CD14-positive monocyte (primary cell): ENCODE measurements around the gene RBFOX2. TPM values are rescaled to one million over a fixed set of nuclear protein-coding genes. Genes with fewer than 3 reads are reported as not detected.

Experiments
- DNase-seq, 3 donors: peaks; one replicate each; pipeline ENCODE4 v3.0.0-alpha.2; 2011 to 2022
- H2AFZ ChIP-seq: 2 replicates; pipeline ENCODE4 v1.6.0; 2012; ENCODE audit warnings: mild to moderate bottlenecking, low read depth, low read length, inconsistent platforms; ENCODE audit not compliant: insufficient read depth, poor library complexity, severe bottlenecking
- H3K27ac ChIP-seq, 2 donors: 1 replicate in 1 of 2; 2 replicates in 1 of 2; pipeline ENCODE4 v1.5.1; 2012 to 2013; ENCODE audit warnings: low read length in 2 of 2, control low read depth in 1 of 2, inconsistent platforms in 1 of 2, low read depth in 1 of 2, mild to moderate bottlenecking in 1 of 2
- H3K27me3 ChIP-seq, 2 donors: one replicate each; pipeline versions ENCODE4 v1.6.0 to v1.6.1; 2011 to 2013; ENCODE audit warnings: low read length in 2 of 2; ENCODE audit not compliant: control insufficient read depth in 2 of 2, insufficient read depth in 2 of 2
- H3K36me3 ChIP-seq, 2 donors: replicated peaks in 1 of 2; 1 replicate in 1 of 2; 2 replicates in 1 of 2; pipeline versions ENCODE4 v1.5.1 to v1.6.1; 2012 to 2013; ENCODE audit warnings: low read length in 2 of 2, control low read depth in 1 of 2, inconsistent platforms in 1 of 2, mild to moderate bottlenecking in 1 of 2; ENCODE audit not compliant: insufficient read depth in 2 of 2, control insufficient read depth in 1 of 2
- H3K4me1 ChIP-seq, 2 donors: 1 replicate in 1 of 2; 2 replicates in 1 of 2; pipeline versions ENCODE4 v1.5.1 to v1.6.1; 2012 to 2013; ENCODE audit warnings: low read length in 2 of 2, control low read depth in 1 of 2, inconsistent platforms in 1 of 2, mild to moderate bottlenecking in 1 of 2, moderate library complexity in 1 of 2; ENCODE audit not compliant: insufficient read depth in 2 of 2, control insufficient read depth in 1 of 2
- H3K4me2 ChIP-seq: replicated peaks from 2 replicates; pipeline ENCODE3; 2012; ENCODE audit warnings: low read length, moderate library complexity, mild to moderate bottlenecking; ENCODE audit not compliant: poor library complexity, severe bottlenecking; ENCODE audit errors: extremely low read depth
- H3K4me3 ChIP-seq, 3 experiments: fragments of 200-600 bp in 1 of 3; sonication (generic) in 1 of 3; replicated peaks in 1 of 3; 1 replicate in 2 of 3; 2 replicates in 1 of 3; pipeline ENCODE4 v1.5.1; 2011 to 2013; ENCODE audit warnings: low read length in 3 of 3, mild to moderate bottlenecking in 3 of 3, control low read depth in 2 of 3, low read depth in 2 of 3, inconsistent platforms in 1 of 3, moderate library complexity in 1 of 3
- H3K79me2 ChIP-seq: 2 replicates; pipeline ENCODE4 v1.6.0; 2012; ENCODE audit warnings: mild to moderate bottlenecking, control low read depth, inconsistent platforms, low read length, moderate library complexity; ENCODE audit not compliant: insufficient read depth
- H3K9ac ChIP-seq: 2 replicates; pipeline ENCODE4 v1.6.0; 2017; ENCODE audit warnings: low read length, mild to moderate bottlenecking; ENCODE audit not compliant: insufficient read depth, poor library complexity, severe bottlenecking
- H3K9me3 ChIP-seq, 2 donors: replicated peaks in 1 of 2; 1 replicate in 1 of 2; 2 replicates in 1 of 2; pipeline versions ENCODE4 v1.5.1 to v1.6.1; 2012 to 2013; ENCODE audit warnings: low read length in 2 of 2, control low read depth in 1 of 2; ENCODE audit not compliant: control insufficient read depth in 1 of 2, insufficient read depth in 1 of 2
- H4K20me1 ChIP-seq: 2 replicates; pipeline ENCODE4 v1.6.0; 2012; ENCODE audit warnings: mild to moderate bottlenecking, low read length, control low read depth, moderate library complexity; ENCODE audit not compliant: insufficient read depth
- H3K27ac Mint-ChIP-seq, 7 donors: one replicate each; pipeline ENCODE4 v1.8.0; 2020; ENCODE audit warnings: mild to moderate bottlenecking in 7 of 7, mixed read lengths in 7 of 7, moderate library complexity in 6 of 7, inconsistent platforms in 2 of 7
- H3K27me3 Mint-ChIP-seq, 3 donors: one replicate each; pipeline ENCODE4 v1.8.0; 2021 to 2022; ENCODE audit warnings: low read depth in 3 of 3, mild to moderate bottlenecking in 3 of 3, mixed read lengths in 3 of 3, moderate library complexity in 3 of 3, inconsistent platforms in 1 of 3
- H3K36me3 Mint-ChIP-seq, 2 donors: one replicate each; pipeline ENCODE4 v1.8.0; 2020; ENCODE audit warnings: mixed read lengths in 2 of 2, inconsistent platforms in 1 of 2, mild to moderate bottlenecking in 1 of 2
- H3K4me1 Mint-ChIP-seq: one replicate; pipeline ENCODE4 v1.8.0; 2020; ENCODE audit warnings: mild to moderate bottlenecking, mixed read lengths
- H3K4me3 Mint-ChIP-seq, 2 donors: one replicate each; pipeline ENCODE4 v1.8.0; 2020; ENCODE audit warnings: mild to moderate bottlenecking in 2 of 2, mixed read lengths in 2 of 2, moderate library complexity in 1 of 2
- H3K9me3 Mint-ChIP-seq, 7 donors: one replicate each; pipeline ENCODE4 v1.8.0; 2020 to 2022; ENCODE audit warnings: mixed read lengths in 7 of 7, mild to moderate bottlenecking in 6 of 7, moderate library complexity in 6 of 7, inconsistent platforms in 2 of 7
- CTCF ChIP-seq: fragments of 200-600 bp; IDR thresholded peaks from one replicate; pipeline ENCODE4 v1.8.0; 2022; ENCODE audit warnings: antibody characterized with exemption, mild to moderate bottlenecking
- WGBS: methylation state at CpG from one replicate; pipeline ENCODE4 v1.1.5; 2013; ENCODE audit warnings: missing lambda C conversion rate; ENCODE audit not compliant: insufficient coverage; 5-methylcytosine and 5-hydroxymethylcytosine counted together
- intact Hi-C, 2 donors: fragments of 100-400 bp; cut with micrococcal nuclease; formaldehyde crosslinking; loops; one replicate each; pipeline versions ENCODE4 v1.15.0 to v1.15.1; 2023
- polyA plus RNA-seq, 3 donors: library from polyadenylated mRNA; depleted of rRNA in 1 of 3; unstranded in 2 of 3; stranded (reverse) in 1 of 3; fragments of 300-500 nt in 2 of 3; fragments of >200 nt in 1 of 3; fragmentation: Illumina TruSeq in 2 of 3; gene quantifications; 1 replicate in 2 of 3; 2 replicates in 1 of 3; pipeline ENCODE4 v1.2.3, GENCODE V29; 2012 to 2021

Gene RBFOX2
- polyA plus RNA-seq, 3 donors, result not detected

DNA sequence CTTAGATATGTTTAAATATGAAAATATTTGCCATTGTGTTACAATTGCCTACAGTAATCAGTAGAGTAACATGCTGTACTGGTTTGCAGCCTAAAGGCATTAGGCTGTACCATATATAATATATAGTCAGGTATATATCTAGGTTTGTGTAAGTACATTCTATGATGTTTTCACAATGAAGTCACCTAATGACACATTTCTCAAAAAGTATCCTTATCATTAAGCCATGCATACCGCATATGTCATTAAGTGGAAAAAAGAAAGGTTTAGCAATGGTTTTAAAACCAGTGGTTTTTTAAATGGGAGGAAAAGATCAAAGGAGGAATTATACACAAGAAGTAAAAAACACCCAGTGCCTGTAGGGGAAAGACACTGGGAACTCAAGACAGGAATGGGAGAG, 122.7 kb downstream of the RBFOX2 start:
- no peaks in the 10 kb centered on the region for H3K36me3 Mint-ChIP-seq
- H3K27ac Mint-ChIP-seq, result no peak overlapping the region
- H3K4me3 Mint-ChIP-seq, result no peak overlapping the region

GRCh38 chr22:35904752-35905151, 123.9 kb downstream of the RBFOX2 start:
- Histone ChIP-seq H4K20me1 (no peaks in the 10 kb centered on the region), H3K79me2 (no peaks in the 10 kb centered on the region), H3K4me1 (no peaks in the 10 kb centered on the region), H3K4me2 (no peak overlapping the region), H2AFZ (no peak overlapping the region), H3K9ac (no peak overlapping the region), H3K27ac (no peak overlapping the region), H3K9me3 (no peaks in the 10 kb centered on the region), H3K4me3 (no peak overlapping the region), H3K27me3 (no peaks in the 10 kb centered on the region), H3K36me3 (no peaks in the 10 kb centered on the region)
- Mint-ChIP-seq H3K4me3 (no peak overlapping the region), H3K9me3 (no peaks in the 10 kb centered on the region), H3K4me1 (peaks cover 5% of the 10 kb centered on the region), H3K27me3 (peaks cover 0 to 2% (median 1%) of the 10 kb centered on the region in 3 donors), H3K36me3 (no peaks in the 10 kb centered on the region), H3K27ac (no peak overlapping the region)
- DNase-seq, result no peak
- no peak for TF ChIP-seq CTCF
- intact Hi-C loops, result no loop called here
- WGBS, result no CpG with 5 or more reads among the region's 6 CpGs

More for the DNA sequence above, 122.7 kb downstream of the RBFOX2 start:
- intact Hi-C loops, result no loop called here
- Histone ChIP-seq H4K20me1 (no peaks in the 10 kb centered on the region), H2AFZ (no peak overlapping the region), H3K4me2 (no peak overlapping the region), H3K9ac (no peak overlapping the region), H3K9me3 (no peaks in the 10 kb centered on the region), H3K79me2 (no peaks in the 10 kb centered on the region), H3K27me3 (no peaks in the 10 kb centered on the region), H3K4me3 (no peak overlapping the region), H3K27ac (no peak overlapping the region), H3K4me1 (no peaks in the 10 kb centered on the region), H3K36me3 (no peaks in the 10 kb centered on the region)
- Mint-ChIP-seq H3K9me3 (no peaks in the 10 kb centered on the region), H3K4me1 (peaks cover 9% of the 10 kb centered on the region), H3K27me3 (peaks cover 0 to 2% (median 1%) of the 10 kb centered on the region in 3 donors)
- no CpG with 5 or more reads among the region's 1 CpG for WGBS
- DNase-seq, result no peak
- no peak for TF ChIP-seq CTCF
